ENCODE results near the gene KMO.

The KMO gene

DNA sequence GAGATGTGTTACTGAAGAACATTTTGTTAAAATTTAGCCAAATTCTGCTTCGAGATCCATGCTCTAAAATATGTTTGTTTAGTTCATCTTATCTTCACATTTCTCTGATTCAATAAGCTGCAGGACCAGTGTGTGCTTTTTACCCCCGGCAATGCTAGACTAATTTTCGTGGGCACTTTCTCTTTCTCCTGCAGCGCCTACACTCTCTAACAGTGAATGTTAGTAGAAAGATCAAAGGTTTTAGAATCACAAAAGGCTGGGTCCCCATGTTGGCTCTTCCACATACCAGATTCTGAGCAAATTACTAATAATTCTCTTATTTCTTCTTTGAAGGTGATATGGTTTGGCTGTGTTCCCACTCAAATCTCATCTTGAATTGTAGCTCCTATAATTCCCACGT lies 99.5 kb downstream of the KMO start:
- DNase-seq = no peak

DNA sequence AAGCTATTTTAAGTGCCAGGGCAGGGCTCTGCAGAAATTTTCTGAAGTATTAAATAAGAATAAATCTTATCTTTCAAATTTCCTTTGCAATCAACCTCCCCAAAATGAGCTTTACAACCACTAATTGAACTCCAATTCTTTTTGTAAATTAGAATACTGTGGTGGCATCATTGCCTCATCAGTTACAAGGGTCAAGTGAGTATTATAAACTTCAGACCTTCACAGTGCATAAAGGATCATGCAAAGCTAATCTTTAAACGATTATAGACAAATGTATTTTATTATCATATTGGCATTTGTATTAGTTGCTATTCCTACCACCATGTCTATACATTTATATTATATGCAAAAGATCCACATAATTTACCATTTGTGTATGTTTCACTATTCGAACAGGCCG lies 100.8 kb downstream of the KMO start:
- no peak for DNase-seq

DNA sequence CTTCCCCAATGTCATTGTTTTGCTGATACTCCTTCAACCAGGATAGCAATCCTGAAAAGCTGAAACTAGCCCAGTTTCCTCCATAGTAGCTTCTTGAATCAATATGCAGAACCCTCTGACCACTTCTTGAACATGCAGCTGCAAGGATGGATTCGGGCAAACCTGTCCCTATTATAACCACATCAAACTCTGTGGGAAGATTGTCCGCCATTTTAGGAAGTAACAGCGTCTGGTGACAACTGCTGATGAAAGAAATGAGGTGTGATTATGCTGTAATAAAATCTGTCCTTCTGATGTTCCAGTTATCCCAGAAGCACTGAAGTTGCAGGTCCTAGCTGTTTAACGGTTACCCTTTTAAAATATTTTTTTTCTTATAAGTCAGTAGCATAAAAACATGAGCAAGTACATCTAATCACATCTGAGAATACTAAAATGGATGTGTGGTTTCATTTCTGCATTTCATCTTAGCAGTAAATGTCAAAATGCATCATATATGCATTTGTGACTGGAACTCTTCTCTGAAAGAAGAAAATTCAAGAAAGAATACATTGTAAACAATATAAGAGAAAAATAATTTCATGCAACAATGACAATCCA lies 103.5 kb downstream of the KMO start:
- no peak for DNase-seq

DNA sequence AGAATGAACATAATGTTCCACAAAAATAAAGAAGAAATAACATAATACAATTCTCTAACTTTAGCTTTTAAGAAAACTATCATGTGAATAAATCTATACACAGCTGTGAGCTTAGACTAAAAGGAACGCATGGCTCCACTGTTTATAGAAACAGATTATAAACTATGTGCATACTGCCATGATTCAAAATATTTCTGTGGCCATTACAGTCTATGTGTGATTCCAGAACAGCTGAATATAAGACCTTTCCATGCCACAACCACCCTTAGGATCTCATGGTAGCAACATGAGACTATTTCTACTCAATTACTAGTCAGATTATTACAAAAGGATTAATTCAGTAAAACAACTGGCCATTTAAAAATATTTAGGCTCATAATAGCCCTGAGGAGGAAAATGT lies 104.1 kb downstream of the KMO start:
- DNase-seq = no peak

DNA sequence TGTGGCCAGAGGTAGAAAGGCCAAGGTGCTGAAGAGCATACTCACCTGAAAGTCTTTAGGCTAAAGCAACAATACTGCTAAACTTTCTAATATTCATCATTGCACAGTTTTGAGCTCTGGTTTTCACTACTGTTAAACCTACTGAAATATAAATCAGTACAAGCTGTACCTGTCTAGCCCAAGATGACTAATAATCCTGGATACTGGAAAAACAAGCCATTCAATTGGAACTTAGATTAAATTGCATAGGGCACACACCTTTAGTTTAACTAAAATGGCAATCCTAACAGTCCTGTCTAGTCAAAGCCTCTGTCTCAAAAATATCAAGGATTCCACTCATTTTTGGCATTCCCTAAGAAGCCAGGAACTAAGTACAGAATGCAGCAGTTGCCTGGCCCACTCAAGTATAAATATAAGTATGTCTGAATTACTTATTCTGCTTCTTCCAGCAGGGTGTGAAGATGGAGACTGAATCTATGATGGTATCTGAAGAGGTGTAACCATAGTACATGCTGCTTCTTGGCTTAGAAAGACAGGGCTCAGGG lies 104.9 kb downstream of the KMO start:
- no peak for DNase-seq

DNA sequence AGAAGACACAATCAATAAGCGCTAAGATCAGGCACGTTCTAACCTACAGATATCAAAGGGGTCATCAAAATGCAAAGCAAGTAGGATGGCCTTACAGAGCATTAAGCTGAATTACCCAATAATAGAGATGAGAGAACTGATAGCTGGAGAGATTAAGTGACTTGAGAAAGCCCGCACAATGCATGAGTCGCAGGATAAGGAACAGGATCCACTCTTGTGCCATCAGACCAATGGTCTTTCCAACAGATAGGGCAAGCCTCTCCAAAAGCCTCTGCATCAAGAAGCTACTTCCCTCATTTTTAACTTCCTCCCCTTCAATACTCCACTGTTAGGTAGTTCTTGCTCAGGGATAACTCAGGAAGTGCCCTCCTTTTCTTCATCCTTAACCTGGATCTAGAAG lies 105.4 kb downstream of the KMO start:
- no peak for DNase-seq

DNA sequence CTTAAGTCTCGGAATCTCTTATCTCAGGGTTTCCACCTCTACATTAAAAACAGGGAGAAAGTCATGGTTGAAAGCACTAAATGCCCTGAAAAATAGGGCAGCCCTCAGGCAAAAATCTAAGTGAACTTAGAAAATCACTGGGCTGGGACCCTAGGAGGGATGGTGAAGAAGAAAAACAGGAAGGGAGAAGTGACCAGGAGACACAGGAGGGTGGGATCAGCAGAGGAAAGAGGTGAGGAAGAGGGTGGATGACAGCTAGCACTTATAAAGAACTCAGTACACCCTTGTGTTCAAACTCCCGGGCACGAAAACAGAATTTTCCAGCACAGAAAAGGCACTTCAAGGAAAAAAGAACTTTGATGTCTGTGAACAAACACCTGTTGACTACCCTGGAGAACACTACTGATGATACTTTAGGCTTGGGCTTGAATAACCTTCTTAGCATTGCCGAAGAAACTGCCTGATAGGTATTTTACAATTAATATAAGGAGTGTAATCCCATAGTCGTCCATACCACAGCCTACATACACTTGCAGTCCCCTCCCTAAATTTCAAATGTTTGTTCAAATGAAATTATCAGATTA lies 106.0 kb downstream of the KMO start:
- DNase-seq = no peak

DNA sequence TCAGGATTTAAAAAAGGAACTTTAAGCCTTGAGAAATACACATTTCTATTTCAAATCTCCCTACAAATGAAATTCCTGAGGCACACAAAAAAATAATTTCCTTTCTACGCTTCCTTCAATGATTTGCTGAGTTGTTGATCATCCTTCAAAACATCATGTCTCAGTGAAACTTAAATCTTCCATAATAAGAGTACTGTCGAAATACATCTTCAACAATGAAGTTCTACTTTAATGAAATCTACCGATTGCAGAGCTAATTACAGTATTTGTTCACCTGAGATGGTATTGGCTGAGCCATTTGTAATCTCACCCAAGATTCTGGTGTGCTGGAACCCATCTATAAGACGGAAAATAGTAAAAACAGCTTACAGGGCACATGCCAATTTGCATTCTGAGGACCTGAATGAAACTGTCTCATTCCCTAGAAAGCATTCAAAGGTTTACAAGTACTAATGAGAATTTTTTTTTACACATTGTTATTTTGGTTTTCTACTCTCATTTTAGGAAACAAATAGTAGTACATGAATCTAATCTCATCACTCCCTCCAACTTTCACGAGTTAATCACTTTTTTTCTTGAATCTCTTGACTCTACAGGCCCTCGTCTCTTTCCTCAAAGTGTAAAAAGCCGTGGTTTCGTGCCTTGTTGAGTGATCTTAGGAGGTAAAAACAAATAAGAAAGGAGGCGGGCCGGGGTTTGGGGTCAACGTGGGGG lies 106.9 kb downstream of the KMO start:
- DNase-seq = peak; percentile 22

DNA sequence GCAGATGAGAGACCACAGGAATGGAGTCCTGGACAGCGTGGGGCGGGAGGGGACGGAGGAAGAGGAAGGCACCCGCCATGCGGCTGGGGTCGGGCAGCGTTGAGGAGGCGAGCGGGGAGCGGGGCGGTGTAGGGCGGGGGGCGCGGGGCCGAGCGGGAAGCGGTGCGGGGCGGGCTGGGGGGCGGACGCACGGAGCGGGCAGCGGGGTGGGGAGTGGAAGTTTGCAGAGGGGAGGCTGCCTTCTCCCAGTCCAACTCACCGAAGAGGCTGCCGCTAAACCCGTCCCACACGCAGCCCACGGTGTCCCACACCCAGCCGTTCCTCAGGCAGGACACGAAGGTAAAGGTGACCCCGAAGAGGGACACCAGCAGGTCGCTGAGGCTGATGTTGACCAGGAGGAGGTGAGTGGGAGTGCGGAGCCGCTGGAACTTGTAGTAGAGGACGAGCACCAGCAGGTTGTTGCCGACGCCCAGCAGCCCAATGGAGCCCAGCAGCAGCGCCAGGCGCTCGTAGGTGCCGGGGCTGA lies 107.5 kb downstream of the KMO start:
- DNase-seq = no peak

DNA sequence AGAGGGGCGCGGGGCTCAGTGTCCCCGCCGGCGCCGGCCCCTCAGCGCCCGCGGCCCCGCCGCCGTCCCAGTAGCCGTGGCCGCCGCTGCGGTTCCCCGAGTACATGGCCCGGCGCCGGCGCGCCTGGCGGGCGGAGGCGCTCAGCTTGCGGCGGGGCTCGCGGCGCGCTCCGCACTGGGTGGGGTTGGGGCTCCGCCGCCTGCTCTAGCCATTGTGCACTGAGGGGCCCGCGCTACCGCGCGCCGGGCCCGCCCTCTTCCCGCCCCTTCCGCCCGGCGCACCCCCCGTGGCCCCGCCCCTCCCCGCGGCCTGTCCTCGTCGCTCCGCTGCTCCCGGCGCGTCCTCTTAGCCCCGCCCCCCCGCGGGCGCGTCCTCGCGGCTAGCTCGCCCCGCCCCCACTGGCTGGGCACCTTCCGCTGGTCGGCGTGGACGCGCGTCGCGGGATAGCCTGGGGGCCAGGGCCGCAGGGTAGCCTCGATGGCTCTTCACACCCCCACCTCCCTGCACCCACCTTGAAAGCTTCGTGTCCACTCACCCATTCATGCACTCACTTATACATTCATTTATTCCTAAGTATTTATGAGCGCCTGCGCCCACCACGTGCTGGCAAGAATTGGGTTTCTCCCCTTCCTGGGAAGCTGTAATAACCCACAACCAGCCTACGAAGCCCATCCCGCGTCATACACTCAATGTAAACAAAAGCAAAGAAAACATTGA lies 108.1 kb downstream of the KMO start, which contains the start of the genes CHML and OPN3:
CHML (minus strand) TSS at position 221 of the 718 bp plus-strand sequence. CDS start 4,603 bp downstream, outside the sequence.
OPN3 (minus strand) TSS at position 221 of the 718 bp plus-strand sequence; CDS start at position 106, 115 bp downstream.
- DNase-seq = peak; percentile 95

DNA sequence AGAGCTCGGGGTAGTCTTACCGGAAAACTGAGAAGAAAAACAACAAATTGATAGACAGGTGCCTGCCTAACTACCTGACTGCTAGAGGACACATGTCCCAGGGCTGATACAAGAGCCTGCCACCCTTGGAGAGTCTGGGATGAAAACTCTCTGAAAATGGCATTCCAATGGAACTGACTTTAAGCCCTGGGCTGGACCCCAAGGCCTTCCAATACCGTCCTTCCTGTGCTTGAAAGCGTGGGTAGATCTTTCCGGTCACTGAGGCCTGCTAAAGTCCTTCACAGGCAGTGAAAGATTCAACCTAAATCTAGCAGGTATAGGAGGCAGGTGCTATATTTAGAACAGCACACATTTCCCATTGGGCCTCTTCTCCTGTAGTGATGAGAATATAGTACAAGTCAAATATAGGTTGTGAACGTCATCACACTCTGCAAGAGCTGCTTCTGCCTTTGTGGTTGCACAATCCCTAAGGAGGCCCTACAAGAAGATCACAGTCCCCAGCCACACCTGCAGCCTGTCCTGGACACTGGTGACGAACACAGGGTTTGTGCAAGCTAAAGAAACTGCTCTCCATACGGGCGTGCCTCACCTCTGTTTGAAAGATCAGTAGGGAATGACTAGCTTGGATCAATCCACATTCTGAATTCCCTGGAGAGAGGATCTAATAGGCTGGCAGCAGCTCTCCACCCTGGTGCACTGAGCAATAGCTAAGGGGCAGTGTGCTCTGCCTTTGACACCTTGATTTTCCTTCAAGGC lies 108.9 kb downstream of the KMO start:
- DNase-seq = no peak

DNA sequence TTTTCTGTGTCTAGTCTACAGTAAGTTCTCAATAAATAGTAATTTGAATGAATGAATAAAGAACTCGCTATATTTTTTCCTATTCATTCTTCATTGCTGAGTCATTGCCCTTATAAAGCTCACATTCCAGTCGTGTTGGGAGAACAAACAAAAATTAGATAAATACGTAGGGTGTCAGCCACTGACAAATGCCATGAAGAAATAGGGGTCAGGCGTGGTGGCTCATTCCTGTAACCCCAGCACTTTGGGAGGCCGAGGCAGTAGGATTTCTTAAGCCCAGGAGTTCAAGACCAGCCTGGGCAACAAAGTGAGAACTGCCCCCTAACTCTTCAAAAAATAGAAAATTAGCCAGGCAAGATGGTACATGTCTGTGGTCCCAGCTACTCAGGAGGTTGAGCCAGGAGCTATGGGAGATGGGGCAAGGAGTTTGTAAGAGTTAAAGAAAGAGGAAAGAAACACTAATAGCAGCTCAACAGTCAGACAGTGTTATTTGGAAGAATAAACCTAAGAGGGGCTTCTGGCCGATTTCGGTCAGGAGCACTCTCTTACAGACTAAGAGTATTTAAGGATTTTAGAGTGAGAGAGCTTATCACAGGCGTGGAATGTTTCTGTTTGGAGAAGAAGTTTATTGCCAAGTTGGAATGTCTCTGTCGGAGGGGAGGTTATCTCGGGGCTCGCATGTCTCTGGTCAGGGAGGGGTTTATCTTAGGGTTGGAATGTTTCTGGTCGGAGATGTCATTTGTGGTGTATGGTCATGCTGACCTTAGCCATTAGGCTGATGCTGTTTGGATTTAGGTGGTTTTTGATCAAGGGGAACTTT lies 109.8 kb downstream of the KMO start:
- no peak for DNase-seq

DNA sequence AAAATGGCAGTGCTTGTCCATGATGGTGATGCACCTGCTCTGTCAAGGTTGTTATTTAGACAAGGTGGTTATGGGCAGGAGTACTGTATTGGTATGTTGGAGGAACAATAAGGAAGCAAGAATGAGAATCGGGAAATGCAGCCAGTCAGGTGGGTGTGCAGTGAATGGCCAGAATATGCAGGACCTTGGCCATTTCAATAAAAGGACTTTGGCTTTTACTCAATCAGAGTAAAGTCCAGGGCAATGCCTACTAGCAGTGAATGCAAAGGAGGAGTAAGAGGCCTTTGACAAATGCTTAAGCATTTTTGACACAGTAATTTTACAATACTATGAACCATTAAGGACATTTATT lies 110.4 kb downstream of the KMO start:
- no peak for DNase-seq

DNA sequence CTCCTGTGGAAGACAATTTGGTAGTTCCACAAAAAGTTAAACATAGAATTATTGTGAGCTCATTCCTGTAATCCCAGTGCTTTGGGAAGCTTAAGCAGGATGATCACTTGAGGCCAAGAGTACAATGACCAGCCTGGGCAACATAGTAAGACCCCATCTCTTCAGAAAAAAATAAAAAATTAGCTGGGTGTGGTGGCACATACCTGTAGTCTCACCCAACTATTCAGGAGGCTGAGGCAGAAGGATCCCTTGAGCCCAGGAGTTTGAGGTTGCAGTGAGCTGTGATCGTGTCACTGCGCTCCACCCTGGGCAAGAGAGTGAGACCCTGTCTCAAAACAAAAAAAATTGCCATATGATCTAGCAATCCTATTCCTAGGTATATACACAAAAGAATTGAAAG lies 112.1 kb downstream of the KMO start:
- DNase-seq = no peak

DNA sequence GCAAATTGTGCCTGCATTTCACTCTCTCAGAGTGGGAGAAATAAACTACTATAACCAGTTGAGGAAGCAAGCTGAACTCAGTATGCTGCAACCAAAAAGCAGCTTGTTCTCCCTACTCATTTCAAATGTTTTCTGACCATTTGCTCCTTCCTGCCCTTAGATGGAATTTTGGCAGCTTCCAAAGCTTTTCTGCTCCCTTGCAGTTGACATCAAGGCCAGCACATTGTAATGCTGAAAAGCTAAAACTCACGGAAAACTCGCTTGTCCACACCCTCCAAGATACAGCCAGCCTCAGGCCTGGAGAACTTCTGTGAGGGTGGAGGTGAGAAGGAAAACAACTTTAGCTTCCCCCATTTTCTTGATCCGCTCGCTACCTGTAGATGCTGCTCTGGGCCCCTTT lies 113.0 kb downstream of the KMO start:
- DNase-seq = no peak
